ENCODE results near the gene CDC20.
A peak's percentile ranks its signal among the peaks of the same experiment; 100 is the strongest.

CDC20 gene

GRCh38 chr1:43358746-43359693 lies at the start of gene CDC20:
Gene CDC20, plus strand, starts transcription at chr1:43358981. Its CDS starts 235 bp downstream, at chr1:43359216.
- Histone ChIP-seq H3K36me3 (ENCODE audit: control insufficient read depth, insufficient read depth, low read length) (no peaks in the 10 kb centered on the region), H3K4me2 (ENCODE audit: low read length) (peak within 1 kb of the TSS; percentile 99), H3K79me2 (no peaks in the 10 kb centered on the region), H3K27me3 (ENCODE audit: control insufficient read depth, insufficient read depth, low read length) (no peaks in the 10 kb centered on the region), H3K4me1 (no peaks in the 10 kb centered on the region), H2AFZ (peak within 1 kb of the TSS; percentile 97), H3K9ac (no peak within 1 kb of the TSS), H3K4me3 (ENCODE audit: low read depth, low read length) (peak within 1 kb of the TSS; percentile 90), H3K27ac (peak within 1 kb of the TSS; percentile 77), H3K9me3 (ENCODE audit: control insufficient read depth, low read length) (no peaks in the 10 kb centered on the region)
- no peak for TF ChIP-seq CTCF (IDR thresholded peaks at IDR 0.05)

- H3K27me3 ChIP-seq (ENCODE audit: control insufficient read depth, insufficient read depth, low read length), result no peaks in the 10 kb centered on the region
- no peaks in the 10 kb centered on the region for H3K9me3 ChIP-seq (ENCODE audit: control insufficient read depth, low read length)
- H2AFZ ChIP-seq, result no peak overlapping the region
- no peaks in the 10 kb centered on the region for H3K4me1 ChIP-seq
- no peak overlapping the region for H3K4me2 ChIP-seq (ENCODE audit: low read length)
- H3K9ac ChIP-seq, result no peak overlapping the region
- TF ChIP-seq CTCF (IDR thresholded peaks at IDR 0.05), result no peak
- no peak overlapping the region for H3K4me3 ChIP-seq (ENCODE audit: low read depth, low read length)
- no peak overlapping the region for H3K27ac ChIP-seq
- no peaks in the 10 kb centered on the region for H3K79me2 ChIP-seq
- no peaks in the 10 kb centered on the region for H3K36me3 ChIP-seq (ENCODE audit: control insufficient read depth, insufficient read depth, low read length)
Measured at GRCh38 chr1:43309405-43310025, 49.3 kb upstream of the CDC20 start.

- no peaks in the 10 kb centered on the region for H3K27me3 ChIP-seq (ENCODE audit: control insufficient read depth, insufficient read depth, low read length)
- H3K36me3 ChIP-seq (ENCODE audit: control insufficient read depth, insufficient read depth, low read length), result no peaks in the 10 kb centered on the region
- no peaks in the 10 kb centered on the region for H3K79me2 ChIP-seq
- no peaks in the 10 kb centered on the region for H3K4me1 ChIP-seq
- TF ChIP-seq CTCF (IDR thresholded peaks at IDR 0.05), result no peak
- H3K4me3 ChIP-seq (ENCODE audit: low read depth, low read length), result no peak overlapping the region
- no peak overlapping the region for H3K27ac ChIP-seq
- no peak overlapping the region for H3K9ac ChIP-seq
- no peaks in the 10 kb centered on the region for H3K9me3 ChIP-seq (ENCODE audit: control insufficient read depth, low read length)
- H3K4me2 ChIP-seq (ENCODE audit: low read length), result no peak overlapping the region
- H2AFZ ChIP-seq, result no peak overlapping the region
Measured at GRCh38 chr1:43311521-43311920, 47.3 kb upstream of the CDC20 start.

- H3K9ac ChIP-seq, result no peak overlapping the region
- H3K4me2 ChIP-seq (ENCODE audit: low read length), result no peak overlapping the region
- H3K9me3 ChIP-seq (ENCODE audit: control insufficient read depth, low read length), result no peaks in the 10 kb centered on the region
- no peak overlapping the region for H3K4me3 ChIP-seq (ENCODE audit: low read depth, low read length)
- H3K36me3 ChIP-seq (ENCODE audit: control insufficient read depth, insufficient read depth, low read length), result no peaks in the 10 kb centered on the region
- no peak overlapping the region for H2AFZ ChIP-seq
- no peaks in the 10 kb centered on the region for H3K79me2 ChIP-seq
- H3K4me1 ChIP-seq, result no peaks in the 10 kb centered on the region
- H3K27ac ChIP-seq, result no peak overlapping the region
- H3K27me3 ChIP-seq (ENCODE audit: control insufficient read depth, insufficient read depth, low read length), result no peaks in the 10 kb centered on the region
- no peak for TF ChIP-seq CTCF (IDR thresholded peaks at IDR 0.05)
Measured at GRCh38 chr1:43312212-43312623, 46.6 kb upstream of the CDC20 start.
